Measurements from ENCODE around the gene ARVCF.

ARVCF gene, protein sequence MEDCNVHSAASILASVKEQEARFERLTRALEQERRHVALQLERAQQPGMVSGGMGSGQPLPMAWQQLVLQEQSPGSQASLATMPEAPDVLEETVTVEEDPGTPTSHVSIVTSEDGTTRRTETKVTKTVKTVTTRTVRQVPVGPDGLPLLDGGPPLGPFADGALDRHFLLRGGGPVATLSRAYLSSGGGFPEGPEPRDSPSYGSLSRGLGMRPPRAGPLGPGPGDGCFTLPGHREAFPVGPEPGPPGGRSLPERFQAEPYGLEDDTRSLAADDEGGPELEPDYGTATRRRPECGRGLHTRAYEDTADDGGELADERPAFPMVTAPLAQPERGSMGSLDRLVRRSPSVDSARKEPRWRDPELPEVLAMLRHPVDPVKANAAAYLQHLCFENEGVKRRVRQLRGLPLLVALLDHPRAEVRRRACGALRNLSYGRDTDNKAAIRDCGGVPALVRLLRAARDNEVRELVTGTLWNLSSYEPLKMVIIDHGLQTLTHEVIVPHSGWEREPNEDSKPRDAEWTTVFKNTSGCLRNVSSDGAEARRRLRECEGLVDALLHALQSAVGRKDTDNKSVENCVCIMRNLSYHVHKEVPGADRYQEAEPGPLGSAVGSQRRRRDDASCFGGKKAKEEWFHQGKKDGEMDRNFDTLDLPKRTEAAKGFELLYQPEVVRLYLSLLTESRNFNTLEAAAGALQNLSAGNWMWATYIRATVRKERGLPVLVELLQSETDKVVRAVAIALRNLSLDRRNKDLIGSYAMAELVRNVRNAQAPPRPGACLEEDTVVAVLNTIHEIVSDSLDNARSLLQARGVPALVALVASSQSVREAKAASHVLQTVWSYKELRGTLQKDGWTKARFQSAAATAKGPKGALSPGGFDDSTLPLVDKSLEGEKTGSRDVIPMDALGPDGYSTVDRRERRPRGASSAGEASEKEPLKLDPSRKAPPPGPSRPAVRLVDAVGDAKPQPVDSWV

DNA sequence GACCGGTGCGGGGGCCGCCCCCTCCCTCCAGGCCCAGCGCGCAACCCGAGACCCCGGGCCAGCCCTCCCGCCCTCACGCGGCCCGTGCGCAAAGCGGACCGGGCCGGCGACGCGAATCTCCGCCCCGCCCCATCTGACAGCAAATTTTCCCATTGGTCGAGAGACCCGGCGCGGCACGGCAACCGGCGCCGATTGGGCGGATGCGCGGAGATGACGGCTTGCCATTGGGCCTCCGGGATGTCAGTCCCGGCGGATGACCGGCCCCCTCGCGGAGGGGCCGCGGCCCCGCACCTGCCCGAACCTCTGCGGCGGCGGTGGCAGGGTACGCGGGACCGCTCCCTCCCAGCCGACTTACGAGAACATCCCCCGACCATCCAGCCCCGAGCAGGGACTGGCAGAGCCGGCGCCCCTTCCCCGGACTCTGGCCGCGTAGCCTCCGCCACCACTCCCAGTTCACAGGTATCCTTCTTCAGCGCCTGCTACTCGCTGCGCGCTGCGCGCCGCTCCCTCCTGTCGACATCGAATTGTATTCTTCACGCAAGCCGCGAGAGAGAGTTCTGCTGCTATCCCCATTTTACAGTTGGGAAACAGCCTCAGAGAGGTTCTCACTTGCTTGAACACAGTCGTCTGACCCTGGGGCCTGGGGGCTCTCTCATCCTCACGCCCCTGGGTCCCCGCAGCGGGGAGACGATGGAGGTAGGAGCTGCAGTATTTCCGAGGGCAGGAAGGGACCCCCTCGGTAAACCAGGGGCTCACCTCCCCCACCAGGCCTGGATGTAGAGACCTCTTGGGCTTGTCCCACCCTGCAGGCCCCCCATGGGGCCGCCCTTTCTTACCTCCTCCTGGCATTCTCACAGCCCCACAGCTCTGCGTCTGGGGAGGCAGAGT lies at the start of gene ARVCF:
TSS of gene ARVCF (minus strand) at position 90 of the 888 bp plus-strand sequence. CDS start 26,029 bp downstream, outside the sequence.
- DNase-seq, result peak; percentile 95

DNA sequence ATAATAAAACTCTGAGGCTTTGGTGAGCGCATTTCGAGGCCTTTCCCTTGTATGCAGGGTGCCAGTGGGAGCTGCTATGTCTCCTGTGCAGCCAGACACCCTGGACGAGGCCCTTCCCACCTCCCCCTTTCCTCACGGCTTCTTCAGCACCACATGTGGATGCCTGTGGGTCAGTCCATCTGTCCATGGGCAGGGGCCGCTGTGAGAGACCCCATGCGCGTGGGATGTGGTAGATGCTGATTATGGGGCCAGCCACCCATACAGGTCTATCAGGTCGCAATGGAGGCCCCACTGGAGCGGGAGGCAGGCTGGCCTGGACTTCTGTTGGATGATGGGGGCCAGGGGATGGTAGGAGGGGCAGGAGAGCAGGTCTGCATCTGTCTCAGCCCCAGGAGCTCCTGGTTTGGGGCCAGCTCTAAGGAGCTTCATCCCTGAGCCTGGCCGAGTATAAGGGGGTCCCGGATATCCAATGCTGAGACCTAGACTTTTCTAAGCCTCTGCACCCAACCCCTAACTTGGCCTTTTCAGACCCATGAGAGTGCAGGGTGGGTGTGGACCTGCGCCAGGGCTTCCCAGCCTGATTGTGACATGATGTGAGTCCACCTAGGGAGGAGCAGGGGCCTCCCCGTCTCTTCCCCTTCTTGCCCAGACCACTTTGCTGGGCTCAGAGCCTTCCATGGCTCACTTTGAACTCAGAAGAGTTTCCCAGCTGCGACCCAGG lies 49.4 kb upstream of the ARVCF start:
- no peak for DNase-seq

DNA sequence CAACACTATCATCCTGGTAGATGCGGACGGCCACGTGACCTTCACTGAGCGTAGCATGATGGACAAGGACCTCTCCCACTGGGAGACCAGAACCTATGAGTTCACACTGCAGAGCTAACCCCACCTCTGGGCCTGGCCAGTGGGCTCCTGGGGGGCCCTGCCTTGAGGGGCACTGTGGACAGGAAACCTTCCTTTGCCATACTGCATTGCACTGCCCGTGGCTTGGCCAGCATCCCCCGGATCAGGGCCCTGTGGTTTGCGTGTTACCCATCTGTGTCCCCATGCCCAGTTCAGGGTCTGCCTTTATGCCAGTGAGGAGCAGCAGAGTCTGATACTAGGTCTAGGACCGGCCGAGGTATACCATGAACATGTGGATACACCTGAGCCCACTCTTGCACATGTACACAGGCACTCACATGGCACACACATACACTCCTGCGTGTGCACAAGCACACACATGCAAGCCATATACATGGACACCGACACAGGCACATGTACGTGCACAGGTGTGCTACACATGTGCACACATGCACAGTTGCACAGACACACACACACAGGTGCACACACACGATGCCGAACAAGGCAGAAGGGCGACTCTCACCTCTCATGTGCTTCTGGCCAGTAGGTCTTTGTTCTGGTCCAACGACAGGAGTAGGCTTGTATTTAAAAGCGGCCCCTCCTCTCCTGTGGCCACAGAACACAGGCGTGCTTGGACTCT lies 48.1 kb upstream of the ARVCF start:
- DNase-seq, result no peak

DNA sequence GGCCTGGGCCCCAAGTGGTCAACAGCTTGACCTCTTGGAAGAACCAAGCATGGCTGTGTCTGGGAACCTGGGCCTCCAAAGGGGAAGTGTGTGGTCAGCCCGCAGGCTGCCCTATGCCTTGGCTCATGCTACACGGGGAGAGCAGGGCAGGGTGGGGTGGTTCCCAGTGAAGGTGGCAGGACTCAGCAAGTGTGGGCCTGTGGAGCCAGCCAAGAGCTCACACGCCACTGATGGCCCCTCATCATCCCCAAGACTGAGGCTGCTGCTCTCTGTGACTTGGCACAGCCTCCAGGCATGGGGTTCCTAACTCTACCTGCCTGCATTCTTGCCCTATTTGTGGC lies 47.5 kb upstream of the ARVCF start:
- no peak for DNase-seq

DNA sequence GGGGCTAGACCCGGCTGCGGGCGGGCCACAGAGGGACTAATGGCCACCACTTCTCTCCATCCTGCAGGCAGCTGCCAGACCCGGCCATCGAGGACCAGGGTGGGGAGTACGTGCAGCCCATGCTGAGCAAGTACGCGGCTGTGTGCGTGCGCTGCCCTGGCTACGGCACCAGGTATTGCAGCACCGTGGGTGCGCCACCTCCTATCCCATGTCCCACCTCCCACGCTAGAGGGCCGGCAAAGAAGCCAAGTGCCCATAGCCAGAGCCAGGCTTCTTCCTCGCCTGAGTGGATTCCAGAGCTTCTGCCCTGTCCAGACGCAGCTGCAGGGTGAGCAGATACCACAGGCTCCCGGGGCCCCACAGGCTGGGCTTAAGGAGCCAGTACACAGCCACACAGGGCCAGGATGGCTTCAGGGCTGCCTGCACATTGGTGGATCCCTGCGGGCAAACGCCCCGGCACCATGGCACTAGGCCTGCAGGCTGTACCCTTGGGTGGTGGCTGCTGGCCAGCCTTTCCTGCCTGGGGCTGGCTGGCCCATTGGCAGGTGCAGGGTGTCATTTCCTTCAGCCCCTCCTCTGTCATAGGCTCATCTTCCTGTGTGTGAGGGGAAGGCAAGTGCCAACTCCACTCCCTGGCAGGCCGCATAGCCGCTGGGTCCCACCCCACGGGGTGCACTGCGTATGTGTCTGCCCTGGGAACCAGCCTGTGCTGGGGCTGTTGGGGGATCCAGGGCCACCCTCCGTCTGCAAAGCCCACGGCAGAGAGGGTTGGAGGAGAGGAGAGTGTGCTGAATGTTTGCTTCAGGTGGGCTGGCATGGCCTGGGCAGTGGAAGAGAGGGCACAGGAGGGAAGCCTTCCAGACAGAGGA lies 46.9 kb upstream of the ARVCF start:
- no peak for DNase-seq

DNA sequence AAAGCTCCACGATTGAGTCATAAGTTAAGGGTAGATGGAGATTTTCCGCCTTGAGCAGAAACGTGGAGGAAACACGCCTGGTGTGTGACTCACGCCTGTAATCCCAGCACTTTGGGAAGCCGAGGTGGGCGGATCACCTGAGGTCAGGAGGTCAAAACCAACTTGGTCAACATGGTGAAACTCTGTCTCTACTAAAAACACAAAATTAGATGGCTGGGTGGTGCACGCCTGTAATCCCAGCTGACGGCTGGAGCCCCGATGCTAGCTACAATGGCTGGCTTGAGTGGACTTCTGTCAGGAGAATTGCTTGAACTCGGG lies 46.1 kb upstream of the ARVCF start:
- no peak for DNase-seq

DNA sequence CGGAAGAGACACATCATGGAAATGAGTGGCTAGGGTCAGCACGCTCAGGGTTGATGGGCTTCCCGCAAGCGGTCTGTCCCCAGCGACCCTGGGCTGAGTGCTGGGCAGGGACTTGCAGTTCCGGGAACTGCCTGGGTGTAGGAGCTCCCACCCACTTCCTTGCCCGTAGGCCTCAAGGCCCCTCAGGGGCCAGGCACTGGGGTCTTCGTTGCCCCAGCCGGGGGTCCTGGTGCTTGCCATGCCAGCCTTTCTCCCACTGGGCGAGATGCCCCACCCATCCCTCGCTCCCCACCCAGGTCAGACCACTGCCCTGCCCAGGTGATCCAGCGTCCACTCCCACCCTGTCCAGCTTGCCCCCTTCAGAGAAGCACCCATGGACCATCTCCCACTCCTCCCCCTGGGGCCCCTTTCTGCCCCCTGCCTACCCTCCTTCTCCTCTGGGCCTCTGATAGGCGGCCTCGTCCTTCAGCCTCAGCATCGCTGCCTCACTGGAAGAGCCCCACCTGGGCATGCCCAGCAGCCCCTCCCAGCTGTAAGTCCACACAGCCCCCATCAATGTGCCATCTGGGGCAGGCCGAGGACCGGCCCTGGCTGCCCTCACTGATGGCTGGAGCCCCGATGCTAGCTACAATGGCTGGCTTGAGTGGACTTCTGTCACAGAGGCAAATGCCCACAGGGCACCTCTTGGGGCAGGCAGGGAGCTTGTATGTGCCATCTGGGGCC lies 45.6 kb upstream of the ARVCF start:
- DNase-seq, result no peak

DNA sequence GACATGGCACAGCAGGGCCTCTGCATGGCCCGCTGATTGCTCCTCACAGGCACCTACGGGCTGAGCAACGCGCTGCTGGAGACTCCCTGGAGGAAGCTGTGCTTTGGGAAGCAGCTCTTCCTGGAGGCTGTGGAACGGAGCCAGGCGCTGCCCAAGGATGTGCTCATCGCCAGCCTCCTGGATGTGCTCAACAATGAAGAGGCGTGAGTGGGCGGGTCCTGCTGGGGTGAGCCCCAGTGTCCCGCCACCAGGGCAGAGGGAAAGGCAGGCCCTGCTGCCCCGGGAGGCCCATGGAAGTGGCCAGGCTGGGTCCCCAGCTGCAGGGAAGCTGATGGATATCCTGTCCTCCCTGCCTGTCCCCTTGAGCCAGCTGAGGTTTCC lies 44.8 kb upstream of the ARVCF start:
- DNase-seq, result no peak

DNA sequence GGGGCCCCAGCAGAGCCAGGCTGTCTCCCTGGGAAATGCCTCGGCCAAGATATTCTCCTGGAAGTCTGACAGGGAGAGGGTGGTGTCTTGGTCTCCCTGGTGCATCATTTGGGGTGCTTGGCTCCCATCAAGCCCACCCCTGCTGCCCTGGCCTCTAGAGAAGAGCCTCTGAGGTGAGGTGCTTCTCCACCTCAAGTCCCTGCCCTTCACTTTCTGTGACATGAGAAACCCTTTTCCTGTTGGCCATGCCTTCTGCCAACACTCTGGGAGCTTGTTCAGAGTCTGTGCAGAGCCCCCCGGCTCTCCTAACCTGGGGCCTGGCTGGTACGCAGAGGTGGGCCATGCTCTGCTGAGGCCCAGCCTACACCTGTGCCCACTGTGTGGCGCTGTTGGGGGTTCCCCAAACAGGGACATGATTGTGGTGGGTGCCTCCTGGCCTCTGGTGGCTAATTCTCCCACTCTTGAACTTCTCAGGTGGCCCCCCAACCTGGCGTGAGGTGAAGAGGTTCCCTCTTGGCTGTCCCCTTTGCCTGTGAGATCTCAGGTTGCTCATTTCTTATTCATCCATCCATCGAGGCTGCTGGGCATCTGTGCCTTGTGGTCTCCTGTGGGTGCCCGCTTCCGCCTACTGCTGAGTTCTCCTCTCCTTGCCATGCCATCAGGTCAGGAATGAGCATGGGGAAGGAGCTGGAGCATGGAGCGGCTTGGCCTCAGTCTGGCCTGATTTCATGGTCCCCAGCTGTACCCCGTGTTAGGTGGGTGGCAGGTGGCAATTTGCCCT lies 44.3 kb upstream of the ARVCF start:
- no peak for DNase-seq

DNA sequence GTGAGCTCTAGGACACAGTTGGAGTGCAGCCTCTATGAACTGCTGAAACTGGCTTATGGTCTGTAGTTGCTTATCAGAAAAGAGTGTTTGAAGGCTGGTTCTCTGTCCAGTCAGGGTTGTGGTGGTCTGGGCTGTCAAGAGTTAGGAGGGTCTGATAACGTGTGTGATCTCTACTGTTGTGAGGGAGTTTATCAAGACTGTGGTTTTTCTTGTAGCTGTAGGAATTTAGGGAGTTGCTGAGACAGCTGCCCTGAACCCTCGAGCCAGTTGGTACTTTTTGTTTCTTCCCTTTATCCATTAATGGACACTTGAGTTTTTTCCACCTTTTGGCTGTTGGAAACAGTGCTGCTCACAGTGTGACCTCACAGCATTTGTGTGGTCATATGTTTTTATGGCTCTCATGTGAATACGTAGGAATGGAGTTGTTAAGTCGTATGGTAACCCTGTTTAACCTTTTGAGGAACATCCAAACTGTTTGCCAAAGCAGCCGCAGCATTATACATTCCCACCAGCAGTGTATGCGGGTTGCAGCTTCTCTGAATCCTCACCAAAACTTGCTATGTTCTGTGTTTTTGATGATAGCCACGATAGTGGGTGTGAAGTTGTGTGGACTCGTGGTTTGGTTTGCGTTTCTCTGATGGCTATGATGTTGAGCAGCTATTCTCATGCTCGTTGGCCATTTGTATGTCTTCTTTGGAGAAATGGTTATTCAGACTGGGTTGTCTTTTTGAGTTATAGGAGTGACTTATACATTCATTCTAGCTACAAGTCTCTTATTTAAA lies 42.6 kb upstream of the ARVCF start:
- no peak for DNase-seq

DNA sequence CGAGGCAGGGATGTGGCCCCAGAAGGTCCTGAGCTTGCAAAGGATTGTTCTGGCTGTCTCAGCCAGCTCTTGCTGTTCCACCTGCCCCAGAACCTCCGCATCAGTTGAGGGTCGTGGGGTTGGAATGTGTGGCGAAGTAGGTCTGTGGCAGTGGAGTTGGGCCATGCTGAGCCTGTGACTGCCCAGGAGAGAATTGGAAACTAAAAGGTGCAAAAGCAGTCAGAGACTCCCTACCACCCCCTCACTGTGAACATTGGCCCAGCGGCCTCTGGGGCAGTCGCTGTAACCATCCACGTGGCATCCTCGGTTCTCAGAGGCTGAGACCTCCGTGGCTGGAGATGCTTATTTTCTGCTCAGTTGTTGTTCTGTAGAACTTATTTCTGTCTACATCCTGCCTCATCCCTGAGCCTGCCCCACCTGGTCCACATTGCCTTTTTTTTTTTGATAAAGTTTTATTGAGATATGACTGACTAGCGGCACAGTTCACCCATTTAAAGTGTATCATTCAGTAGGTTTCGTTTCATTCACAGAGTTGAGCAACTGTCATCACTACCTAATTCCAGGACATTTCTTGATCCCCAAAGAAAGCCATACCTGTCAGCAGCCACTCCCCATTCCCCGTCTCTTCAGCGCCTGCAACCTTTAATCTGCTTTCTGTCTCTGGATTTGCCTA lies 41.1 kb upstream of the ARVCF start:
- DNase-seq, result no peak

DNA sequence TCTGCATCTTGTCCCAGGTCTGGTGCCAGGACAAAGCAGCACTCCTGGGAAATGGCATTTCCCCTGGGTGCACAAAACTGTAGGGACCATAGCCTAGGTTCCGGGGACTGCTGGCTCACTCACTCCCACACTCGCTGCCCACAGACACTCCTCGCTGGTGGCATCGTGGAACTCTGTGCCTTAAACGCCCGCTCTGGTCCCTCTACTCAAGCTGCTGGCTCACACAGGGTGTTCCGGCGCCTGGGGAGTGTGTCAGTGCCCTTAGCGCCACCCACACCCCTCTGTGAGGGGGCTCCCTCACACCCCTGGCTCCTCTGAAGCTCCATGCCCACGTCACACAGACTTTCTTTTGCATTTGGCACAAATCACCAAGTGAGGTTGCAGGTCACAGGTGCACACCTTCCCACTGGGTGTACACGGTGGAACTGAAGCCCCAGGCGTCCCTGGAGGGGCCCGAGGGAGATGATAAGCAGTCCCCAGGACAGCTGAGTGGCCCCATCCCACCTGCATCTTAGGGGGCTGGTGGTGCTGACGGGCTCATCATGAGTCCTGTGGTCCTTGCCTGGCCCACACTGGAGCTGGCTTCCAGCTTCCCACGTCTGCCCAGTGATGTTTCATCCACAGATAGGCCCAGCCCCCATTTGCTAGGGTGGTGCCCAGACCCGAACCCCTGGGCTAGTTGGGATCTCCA lies 40.2 kb upstream of the ARVCF start:
- DNase-seq, result no peak

DNA sequence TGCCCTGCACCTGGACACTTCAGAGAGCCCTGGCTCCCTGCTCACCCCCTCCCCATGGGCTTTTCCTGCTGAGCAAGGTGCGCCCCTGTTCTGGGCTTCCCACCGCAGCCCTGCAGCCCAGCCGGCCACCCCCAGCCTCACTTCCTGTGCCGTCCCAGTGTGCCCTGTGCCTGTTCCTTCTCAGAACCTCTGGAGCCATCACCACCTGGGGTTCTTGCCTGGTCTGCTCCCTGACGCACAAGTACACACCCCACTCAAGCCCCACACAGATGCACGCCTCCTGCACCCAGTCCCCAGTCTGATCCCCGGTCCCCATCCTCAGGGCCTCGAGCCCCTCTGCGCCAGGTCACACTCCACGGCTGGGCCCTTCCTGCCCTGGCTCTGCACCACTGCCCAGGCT lies 39.5 kb upstream of the ARVCF start:
- no peak for DNase-seq

DNA sequence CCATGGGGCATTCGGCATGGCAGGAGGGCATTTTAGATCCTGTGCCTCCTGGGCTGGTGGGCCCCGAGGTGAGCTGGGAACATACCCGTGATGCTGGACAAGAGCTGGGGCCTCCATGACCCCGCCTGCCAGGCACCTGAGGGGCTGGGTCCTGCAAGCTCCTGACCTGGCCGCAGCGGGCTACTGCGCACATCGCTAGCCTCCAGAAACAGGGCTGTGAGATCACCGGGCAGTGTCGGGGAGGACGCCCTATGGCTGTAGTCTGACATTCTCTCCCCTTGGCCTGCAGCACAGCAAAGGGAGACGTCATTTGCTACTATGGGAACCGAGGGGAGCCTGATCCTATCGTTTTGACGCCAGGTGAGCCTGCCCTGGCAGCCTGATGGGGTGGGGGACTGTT lies 39.0 kb upstream of the ARVCF start:
- no peak for DNase-seq

DNA sequence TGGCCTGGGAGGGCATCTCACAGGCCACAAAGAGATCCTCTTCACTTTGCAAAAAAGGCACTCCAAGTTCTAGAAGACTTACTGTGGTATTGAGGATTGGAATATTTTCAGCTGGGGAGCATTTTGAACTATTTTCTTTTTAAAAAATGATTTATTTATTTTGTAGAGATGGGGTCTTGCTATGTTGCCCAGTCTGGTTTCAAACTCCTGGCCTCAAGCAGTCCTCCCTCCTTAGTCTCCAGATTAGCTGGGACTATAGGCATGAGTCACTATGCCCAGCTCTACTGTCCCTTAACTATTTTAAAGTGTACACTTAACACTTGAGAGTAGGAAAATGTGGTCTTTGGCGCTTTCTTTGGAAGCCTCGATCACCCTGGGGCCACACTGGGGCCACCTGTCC lies 38.5 kb upstream of the ARVCF start:
- no peak for DNase-seq

DNA sequence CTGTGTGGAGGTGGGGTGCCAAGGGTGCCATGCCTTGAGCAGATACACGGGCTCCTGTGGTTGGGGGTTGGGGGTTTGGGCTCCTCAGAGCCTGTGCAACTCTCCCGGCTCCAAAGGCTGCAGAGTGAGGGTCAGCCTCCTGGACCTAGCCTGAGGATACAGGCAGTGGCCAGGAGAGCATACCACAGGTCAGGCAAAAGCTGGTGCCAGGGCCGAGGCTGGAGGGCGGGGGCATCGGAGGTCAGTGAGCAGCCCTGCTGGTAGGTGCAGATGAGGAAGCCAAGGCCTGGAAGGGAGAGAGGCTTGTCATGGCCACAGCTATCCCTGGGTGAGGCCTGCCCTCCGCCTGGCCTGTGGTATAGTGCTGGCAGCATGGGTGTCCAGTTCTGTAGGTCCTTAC lies 37.9 kb upstream of the ARVCF start:
- DNase-seq, result no peak

DNA sequence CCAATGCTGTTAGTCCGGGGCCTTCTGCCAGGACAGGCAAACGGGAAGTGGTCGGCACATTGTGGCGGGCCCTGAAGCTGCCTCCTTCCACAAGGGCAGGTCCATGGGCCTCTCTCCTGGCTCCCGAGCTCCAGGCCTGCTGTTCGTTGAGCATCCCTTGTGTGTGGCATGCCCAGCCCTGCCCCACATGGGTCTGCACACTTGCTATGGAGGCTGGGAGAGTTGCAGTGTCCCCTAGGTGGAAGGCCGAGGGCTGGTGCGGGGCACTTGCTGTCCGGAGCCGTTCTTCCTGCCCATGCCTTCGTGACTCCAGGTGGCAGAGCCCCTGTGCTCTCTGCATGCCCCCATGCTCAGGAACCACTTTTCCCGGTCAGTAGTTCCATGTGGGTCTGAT lies 37.4 kb upstream of the ARVCF start:
- DNase-seq, result no peak
